ENCODE measurements around the gene DIS3L2. TPM values are rescaled to one million over a fixed set of nuclear protein-coding genes. Genes with fewer than 3 reads are reported as not detected.

The DIS3L2 gene
- polyA plus RNA-seq, 3 donors: 37.6 to 40.8 (median 38.2) TPM

DNA sequence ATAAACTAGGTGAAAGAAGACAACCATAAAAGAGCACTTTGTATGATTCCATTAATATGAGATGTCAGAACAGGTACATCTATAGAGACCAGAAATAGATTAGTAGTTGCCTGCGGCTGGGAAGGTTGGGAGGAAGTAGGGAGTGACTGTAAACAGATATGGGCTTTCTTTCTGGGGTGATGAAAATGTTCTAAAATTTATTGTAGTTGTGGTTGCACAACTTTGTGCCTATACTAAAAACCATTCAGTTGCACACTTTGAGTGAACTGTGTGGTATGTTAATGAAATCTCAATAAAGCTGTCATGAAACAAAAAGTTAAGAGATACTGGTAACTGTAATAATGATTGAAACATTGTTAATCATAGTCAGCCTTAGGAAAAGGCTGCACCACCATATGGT lies 264.4 kb downstream of the DIS3L2 start:
- no peak for DNase-seq

DNA sequence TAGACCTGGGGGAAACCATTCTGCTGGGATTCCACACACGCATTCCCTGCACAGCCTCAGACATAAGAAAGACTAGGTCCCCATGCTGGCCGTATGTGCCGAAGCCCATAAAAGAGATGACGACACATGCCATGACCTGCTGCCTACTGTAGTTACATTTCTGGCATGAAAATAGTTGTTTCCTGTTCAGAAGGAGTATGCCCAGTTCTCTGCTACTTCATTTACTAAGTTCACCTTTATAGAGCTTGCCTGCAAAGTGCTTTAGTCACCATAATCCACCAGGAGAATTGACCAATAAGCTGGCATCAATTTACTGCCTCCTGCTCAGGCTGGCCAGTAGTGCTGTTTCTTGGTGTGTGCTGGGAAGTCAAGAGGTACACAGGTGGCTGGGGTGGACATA lies 266.8 kb downstream of the DIS3L2 start:
- no peak for DNase-seq

DNA sequence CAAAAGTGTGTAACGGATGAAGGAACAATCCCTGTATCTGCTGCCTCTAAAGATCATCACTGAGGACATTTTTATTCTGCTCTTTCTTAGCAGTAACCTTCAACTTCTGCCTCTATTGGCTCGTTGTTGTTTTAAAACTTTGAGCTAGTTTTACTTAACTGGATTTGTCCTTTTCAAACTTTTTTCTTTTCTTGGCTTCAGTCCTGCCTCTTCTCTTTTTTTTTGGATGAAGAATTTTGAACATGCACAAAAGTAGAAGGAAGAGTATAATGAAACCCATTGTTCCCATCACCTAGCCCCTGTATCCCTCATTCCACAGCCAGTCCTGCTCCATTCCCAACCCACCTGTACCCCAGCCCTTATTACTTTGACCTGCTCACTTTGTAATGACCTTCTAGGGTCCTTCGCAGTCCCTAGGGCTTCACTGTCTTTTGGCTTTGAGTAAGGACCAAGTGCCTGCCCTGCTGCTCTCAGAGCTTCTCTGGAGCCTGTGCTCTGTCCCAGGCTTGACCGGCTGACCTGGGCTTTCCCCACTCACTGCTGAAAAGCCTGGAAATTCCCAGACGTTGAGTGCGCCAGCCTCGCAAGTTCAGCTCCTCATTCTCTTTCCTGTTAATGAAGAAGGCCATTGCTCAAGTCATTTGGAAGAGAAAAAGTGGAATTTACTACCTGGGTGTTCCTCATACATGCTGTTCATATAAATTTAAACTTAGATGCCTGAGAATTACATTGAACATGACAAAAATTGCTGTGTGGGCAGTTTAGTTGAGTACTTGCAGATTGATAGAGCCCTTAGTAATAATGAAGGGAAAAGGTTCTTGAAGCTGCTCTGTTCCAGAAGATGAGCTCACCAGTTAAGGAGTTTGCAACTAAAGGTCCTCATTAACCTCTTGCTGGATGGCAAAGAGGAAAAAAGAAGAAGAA lies 267.7 kb downstream of the DIS3L2 start:
- DNase-seq: no peak

DNA sequence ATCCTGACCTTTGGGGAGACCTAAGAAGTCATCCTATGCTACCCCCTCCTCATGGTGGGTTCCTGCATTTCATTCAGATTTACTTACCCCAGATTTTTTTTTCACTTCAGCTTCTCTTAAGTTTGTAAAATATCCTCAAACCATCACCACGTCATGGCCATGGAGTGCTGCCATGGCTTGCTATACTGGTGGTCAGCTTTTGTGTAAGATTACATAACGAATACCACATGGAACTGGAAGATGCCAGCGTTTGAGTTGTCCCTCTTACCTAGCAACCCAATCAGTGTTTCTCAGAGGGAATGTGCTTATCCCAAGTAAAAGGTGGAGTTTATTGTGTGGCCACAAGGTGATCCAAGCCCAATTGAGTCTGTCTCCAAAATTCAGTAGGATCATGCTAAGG lies 268.4 kb downstream of the DIS3L2 start:
- no peak for DNase-seq

GRCh38 chr2:232230560-232230959 lies 269.0 kb downstream of the DIS3L2 start:
- no peak for DNase-seq

- DNase-seq: no peak
These were observed 270.0 kb downstream of the DIS3L2 start for GRCh38 chr2:232231554-232231953.

DNA sequence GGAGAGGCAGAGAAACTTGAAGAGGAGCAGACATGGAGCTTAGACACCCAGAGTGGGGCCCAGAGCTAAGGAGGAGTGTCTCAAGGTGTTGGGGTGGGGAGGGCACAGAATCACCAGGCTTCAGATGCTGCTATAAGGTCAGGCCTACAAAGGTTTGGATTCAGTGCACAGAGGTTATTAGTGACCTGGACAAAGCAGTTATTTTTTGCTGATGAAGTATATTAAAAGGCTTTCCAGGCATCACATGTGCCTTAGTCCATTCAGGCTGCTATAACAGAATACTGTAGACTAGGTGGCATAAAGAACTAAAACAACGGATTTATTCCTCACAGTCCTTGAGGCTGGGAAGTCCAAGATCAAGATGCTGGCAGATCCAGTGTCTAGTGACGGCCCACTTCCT lies 271.4 kb downstream of the DIS3L2 start:
- no peak for DNase-seq

DNA sequence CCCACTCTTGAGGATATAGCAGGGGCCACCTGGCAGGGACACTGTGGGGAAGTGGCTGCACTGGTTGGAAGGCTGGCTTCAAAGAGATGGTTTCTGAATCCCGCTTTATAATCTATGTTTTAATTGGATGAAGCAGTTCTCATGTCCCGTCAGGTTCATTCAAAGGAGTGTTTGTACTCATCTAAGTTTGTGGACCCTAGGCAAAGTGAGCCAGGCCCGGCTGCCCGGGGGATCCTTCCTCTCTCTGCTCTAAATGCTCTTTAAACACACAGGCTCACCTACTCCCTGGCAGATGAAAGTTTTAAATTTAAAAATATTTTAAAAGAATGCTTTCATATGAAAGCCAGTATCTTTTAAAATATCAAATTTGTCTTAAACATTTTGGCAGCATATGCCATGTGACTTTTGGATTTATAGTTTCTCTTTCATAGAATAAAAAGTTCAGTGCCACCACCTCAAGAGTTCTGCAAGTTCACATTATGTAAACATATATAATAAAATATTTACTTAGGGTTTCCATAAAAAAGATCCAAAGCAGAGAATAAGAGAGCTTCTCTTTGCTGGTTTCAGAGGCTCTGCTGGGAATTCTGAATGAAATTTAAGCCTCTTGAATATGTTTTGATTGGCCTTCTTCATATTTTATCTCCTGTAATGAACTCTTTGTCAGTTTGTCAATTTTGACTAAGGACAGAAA lies 273.6 kb downstream of the DIS3L2 start:
- no peak for DNase-seq

DNA sequence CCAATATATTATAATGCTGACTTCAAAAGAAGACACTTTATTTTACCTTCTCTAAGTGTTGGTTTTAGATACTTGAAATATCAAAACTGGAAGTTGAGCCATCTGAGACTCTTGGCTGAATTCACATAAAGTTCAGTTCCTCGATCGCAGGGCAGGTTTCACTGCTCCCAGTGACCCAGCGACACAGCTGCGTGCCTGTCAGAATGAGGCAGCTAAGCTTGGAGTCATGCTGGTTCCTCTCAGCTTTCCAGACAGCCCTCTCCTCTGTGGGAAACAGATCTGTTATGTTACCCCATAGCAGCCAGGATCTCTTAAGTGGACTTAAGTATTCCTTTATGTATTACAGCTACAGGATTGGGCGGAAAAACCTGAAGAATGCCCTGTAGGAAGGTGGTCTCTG lies 274.2 kb downstream of the DIS3L2 start:
- no peak for DNase-seq

DNA sequence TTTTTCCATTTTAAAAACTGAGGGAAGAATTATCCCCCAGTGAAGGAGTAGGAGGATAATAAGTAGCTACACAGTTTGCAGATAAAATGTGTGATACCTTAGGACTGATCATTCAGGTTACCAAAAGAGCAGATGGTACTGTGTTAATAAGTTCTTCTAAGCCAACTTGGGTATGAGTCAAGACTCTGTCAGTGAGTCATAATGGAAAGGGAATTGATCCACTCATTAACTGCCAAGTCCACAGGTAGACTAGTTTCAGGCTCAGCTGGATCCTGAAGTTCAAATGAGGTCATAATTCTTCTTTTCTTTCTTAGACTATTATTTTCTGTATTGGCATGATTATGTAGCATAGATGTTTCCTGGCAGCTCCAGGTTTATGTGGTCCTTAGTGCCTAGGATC lies 274.7 kb downstream of the DIS3L2 start:
- no peak for DNase-seq

DNA sequence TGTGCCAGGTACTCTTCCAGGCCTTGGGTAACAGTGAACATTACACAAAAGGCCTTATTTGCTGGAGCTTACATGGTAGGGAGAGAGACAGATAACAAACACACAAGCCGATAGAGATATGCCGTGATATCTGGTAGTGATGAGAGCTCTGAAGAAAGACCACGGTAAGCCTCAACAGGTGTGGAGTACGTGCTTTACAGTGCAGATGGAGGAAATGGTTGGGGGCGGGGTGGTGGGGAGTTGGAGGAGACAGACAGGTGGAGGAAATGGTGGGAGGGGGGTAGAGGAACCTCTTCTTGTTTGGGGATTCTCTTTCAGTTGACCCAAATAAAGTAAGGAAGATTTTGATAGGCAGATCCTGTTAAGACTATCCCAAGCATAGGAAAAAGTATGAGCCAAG lies 276.0 kb downstream of the DIS3L2 start:
- no peak for DNase-seq

DNA sequence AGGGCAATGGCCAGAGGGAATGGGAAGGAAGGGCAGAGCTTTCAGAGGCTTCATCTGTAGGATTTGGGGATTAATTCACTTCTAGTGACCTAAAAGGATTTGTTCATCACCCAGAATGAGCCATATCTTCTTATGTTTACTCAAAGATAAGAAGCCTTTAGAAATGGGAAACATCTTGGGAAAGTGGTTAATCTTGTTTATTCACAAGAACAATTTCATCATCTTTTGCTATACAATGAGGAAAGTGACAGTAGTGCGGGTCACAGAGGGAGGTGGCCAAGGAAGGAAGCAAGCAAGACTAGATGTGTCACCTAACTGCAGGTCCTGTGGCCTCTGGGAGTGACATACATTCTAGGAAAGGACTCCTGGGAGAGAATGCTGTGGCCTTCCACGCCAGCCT lies 276.6 kb downstream of the DIS3L2 start:
- DNase-seq: no peak

DNA sequence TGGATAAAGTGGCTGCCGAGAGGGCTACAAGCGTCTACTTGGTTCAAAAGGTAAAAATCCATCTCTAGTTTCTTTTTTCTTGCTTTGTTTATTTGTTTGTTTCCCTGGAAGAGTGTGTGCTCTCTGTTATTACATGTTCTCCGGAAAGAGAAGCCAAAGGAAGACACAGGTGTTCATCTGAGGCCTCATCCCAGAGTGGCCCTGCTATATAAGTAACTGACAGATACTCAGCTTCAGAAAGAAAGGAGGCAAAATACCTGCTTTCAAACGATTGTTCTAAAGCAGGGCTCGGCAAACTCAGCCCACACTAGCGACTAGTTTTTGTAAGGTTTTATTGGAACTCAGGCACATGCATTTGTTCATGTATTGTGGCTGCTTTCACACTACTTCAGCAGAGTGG lies 277.1 kb downstream of the DIS3L2 start:
- no peak for DNase-seq

GRCh38 chr2:232239951-232240681 lies 278.6 kb downstream of the DIS3L2 start:
- DNase-seq: no peak

DNA sequence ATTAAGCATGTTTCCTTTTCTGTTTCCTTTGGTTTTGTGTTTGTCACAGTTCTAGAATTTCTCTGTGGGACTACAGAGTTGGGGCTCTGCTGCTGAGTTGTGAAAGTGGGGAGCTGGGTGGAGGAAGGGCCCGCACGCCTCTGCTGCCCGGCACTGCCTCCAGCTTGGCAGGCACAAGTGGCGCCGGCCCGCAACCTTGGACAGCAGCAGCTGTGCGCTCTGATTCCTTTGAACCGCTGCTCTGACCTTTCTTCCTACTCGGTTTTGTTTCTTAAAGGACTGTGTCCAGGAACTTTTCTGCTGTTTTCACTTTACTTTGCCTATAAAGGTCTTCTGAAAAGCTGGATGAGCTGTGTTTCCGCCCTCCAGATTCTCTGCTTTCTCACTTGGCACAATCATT lies 279.4 kb downstream of the DIS3L2 start:
- DNase-seq: peak; percentile 5

- no peak for DNase-seq
These were observed 280.8 kb downstream of the DIS3L2 start for GRCh38 chr2:232242316-232242715.

GRCh38 chr2:232245111-232245510 lies 283.6 kb downstream of the DIS3L2 start:
- no peak for DNase-seq

GRCh38 chr2:232246245-232246644 lies 284.7 kb downstream of the DIS3L2 start:
- no peak for DNase-seq

GRCh38 chr2:232249096-232249495 lies 287.6 kb downstream of the DIS3L2 start:
- DNase-seq: no peak

GRCh38 chr2:232250246-232251175 lies 289.0 kb downstream of the DIS3L2 start:
- no peak for DNase-seq

DNA sequence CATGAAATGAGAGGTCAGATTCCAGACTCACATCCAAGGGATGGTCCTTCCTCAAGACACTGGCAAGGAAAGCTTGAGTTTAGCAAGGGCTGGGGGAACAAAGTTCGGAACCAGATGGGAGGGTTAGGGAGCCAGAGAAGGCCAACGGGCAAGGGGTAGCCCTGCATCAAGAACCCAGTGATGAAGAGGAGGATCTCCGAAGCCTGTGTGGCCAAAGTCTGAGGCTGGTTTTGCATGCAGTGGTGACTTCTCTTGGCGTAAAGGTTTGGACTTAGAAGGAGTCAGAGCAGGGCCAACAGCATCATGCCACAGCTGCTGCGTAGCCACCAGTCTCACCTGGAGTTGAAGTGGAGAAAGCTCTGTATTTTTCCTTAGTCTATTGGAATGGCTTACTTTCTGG lies 293.5 kb downstream of the DIS3L2 start:
- no peak for DNase-seq

GRCh38 chr2:232260075-232260474 lies 298.6 kb downstream of the DIS3L2 start:
- peak; percentile 31 for DNase-seq

All from renal pelvis (tissue), 4 donors.